NT2/D1 (cell line): Measurements from ENCODE around the gene ITGA1.

Source experiments
- SUZ12 ChIP-seq: IDR thresholded peaks from 2 replicates; pipeline ENCODE4 v1.6.1; 2011; ENCODE audit not compliant: insufficient read length, insufficient read depth; ENCODE audit errors: extremely low read depth
- YY1 ChIP-seq: IDR thresholded peaks from 2 replicates; pipeline ENCODE4 v1.6.1; 2011; ENCODE audit not compliant: insufficient read length, insufficient read depth

DNA sequence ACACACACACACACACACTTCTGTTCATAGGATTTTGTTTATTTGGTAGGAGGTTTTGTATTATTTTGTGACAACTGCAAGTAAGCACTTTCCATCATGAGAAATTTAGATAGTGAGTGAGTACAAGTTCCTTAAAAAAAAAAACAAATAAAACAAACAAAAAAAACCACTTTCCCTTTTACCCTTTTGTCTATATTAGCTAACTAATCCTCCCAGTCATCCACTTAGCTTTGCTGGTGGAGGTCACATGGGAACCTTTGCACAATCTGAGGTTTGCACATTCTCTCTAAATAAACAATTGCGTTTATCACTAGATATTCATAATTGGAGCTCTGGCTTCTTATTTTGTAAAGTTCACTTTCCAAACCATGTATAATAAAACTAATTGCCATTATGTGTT lies 6.8 kb downstream of the ITGA1 start:
- TF ChIP-seq YY1 (no peak), SUZ12 (no peak)
